Breast epithelium (tissue), 3 donors: Measurements from ENCODE around the gene PDLIM7.

Source experiments
- CTCF ChIP-seq, 3 donors: fragments of 450-650 bp; IDR thresholded peaks; one replicate each; pipeline ENCODE4 v1.5.1; 2016 to 2017; ENCODE audit warnings: antibody characterized with exemption in 3 of 3, mild to moderate bottlenecking in 3 of 3, moderate library complexity in 3 of 3
- POLR2A ChIP-seq: fragments of 450-650 bp; IDR thresholded peaks from one replicate; pipeline ENCODE4 v1.6.1; 2016; ENCODE audit warnings: antibody characterized with exemption, mild to moderate bottlenecking, moderate library complexity
- POLR2AphosphoS5 ChIP-seq, 3 donors: sonication (generic); formaldehyde crosslinking; IDR thresholded peaks; one replicate each; pipeline ENCODE4 v1.6.1; 2017; ENCODE audit warnings: antibody characterized with exemption in 3 of 3

GRCh38 chr5:177526791-177527190 is 29.4 kb upstream of the PDLIM7 start:
- TF ChIP-seq CTCF (IDR thresholded peaks at IDR 0.05) (no peak), POLR2A (no peak), POLR2AphosphoS5 (IDR thresholded peaks at IDR 0.05) (no peak)
